ENCODE results near the gene GCSAML.

The GCSAML gene

DNA sequence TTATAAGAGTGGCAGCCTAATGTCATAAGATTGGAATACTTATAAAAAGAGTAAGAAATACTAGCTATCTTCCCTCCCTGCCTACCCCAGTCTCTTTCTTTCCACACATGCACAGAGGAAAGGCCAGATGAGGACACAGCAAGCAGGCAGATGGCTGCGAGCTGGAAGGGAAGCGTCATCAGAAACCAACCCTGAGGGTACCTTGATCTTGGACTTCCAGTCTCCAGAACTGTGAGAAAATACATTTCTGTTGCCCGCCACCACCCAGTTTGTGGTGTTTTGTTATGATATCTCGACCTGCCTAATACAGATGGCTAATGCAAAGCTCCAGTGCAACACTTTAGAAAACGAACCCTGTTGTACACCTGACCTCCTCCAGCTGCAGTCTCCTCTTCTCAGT is 10.4 kb upstream of the GCSAML start:
- no peak for DNase-seq (ENCODE audit: insufficient read length)

DNA sequence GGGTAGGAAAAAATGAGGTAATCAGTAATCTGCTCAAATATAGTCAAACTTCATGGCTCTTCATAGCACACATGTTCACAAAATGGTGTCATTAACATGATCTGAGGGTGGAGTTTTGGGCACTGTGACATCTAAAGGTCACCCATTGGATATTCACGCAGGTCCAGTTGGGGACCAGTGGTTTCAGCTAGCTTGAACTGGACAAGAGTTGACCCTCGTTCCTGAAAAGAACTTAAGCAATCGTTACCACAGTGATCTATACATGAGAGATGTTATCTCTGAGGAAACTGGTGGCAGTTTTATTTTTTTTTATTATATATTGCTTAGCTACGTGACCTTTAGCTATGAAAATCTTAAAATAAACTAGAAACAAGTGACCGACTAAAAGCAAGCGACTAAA is 9.7 kb upstream of the GCSAML start:
- FAIRE-seq (no peak), DNase-seq (ENCODE audit: insufficient read length) (no peak)
- no peak for TF ChIP-seq POLR2A (IDR thresholded peaks at IDR 0.05; ENCODE audit: low read depth, low read length)
- TF ChIP-seq POLR2AphosphoS5 (IDR thresholded peaks at IDR 0.05; ENCODE audit: low read depth, low read length): no peak
- no peak for TF ChIP-seq TAF1 (IDR thresholded peaks at IDR 0.05; ENCODE audit: borderline replicate concordance, low read depth, low read length)

More for the DNA sequence above, 10.4 kb upstream of the GCSAML start:
- TF ChIP-seq POLR2AphosphoS5 (IDR thresholded peaks at IDR 0.05; ENCODE audit: low read depth, low read length): no peak
- TF ChIP-seq TAF1 (IDR thresholded peaks at IDR 0.05; ENCODE audit: borderline replicate concordance, low read depth, low read length): no peak
- TF ChIP-seq POLR2A (IDR thresholded peaks at IDR 0.05; ENCODE audit: low read depth, low read length): no peak
- no peak for FAIRE-seq

DNA sequence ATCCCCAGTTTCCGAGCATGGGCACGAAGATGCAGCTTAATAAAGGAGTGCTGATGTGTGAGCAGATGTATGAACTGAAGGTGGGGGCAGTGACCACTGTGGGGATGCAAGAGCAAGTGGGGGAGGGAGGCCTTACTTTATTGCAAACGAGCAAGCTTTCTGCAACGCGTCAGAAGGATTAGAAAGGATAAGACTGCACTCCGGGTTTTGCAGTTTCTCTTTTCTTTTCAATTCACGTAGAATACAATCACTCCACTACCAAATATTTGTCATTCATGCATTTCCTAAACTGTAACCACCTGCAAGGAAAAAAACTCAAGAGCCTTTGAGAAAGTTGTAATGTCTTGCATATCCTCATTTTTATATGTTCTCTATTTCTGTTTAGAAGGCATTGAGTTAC is 8.4 kb upstream of the GCSAML start:
- TF ChIP-seq POLR2A (IDR thresholded peaks at IDR 0.05; ENCODE audit: low read depth, low read length) (no peak), POLR2AphosphoS5 (IDR thresholded peaks at IDR 0.05; ENCODE audit: low read depth, low read length) (no peak), TAF1 (IDR thresholded peaks at IDR 0.05; ENCODE audit: borderline replicate concordance, low read depth, low read length) (no peak)
- DNase-seq (ENCODE audit: insufficient read length) (no peak), FAIRE-seq (no peak)

DNA sequence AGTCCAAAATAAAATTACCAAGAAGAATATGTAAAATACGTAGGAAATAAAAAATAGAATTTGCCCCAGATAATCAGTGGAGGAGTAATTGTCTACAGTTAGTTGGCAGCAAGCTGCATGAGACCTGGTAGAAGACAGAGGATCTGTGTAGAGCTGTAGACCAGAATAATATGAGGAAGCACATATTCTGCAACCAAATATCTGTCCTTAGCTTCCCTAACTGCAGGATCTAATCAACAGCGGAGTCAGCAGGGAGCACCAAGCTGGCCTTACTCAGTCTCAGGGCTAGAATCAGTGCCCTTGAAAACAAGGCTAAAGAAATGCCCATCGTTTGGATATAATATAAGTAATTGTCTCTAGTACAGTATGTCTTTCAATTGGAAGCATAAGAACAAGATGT is 6.1 kb upstream of the GCSAML start:
- no peak for FAIRE-seq
- TF ChIP-seq POLR2AphosphoS5 (IDR thresholded peaks at IDR 0.05; ENCODE audit: low read depth, low read length) (no peak), TAF1 (IDR thresholded peaks at IDR 0.05; ENCODE audit: borderline replicate concordance, low read depth, low read length) (no peak), POLR2A (IDR thresholded peaks at IDR 0.05; ENCODE audit: low read depth, low read length) (no peak)
- no peak for DNase-seq (ENCODE audit: insufficient read length)

DNA sequence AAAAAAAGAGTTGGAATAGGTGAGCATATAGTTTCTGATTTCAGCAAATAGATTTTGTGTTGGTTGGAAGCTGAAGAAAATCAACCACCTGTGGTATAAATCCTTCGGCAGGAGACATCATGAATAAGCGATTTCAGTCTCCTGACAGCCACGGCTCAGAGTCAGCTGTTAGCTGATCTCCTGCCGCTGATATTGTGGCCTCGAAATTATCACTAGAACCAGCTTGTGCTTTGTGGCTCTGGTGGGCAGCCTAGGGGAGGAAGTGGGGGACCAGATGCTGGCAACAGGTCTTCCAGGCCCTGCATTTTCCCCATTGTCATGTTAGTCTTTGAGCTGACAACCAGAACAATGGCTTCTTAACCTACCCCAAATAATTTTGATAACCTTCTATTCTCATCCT is 842 bp upstream of the GCSAML start:
- DNase-seq (ENCODE audit: insufficient read length) (no peak), FAIRE-seq (no peak)

DNA sequence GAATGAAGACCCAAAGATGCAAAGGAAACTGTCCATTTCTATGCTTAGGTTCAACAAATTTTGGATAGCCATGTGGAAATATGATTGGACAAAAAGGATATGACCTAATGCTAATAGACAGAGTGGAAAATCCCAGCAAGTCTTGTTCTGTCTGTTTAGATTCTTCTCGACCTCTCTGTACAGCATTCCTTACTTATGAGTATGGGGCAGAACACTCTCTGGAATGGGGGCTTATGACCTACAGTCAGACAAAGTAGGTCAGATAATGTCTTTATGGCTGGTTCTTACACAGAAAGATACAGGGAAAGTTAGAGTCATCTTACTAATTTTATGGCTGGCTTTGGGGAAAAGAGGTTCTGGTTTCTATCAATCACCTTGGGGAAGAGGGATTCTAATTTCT is 2.8 kb downstream of the GCSAML start:
- TF ChIP-seq POLR2A (IDR thresholded peaks at IDR 0.05; ENCODE audit: low read depth, low read length): no peak
- TF ChIP-seq TAF1 (IDR thresholded peaks at IDR 0.05; ENCODE audit: borderline replicate concordance, low read depth, low read length): no peak
- TF ChIP-seq POLR2AphosphoS5 (IDR thresholded peaks at IDR 0.05; ENCODE audit: low read depth, low read length): no peak
- DNase-seq (ENCODE audit: insufficient read length) (no peak), FAIRE-seq (no peak)

More for the DNA sequence above, 842 bp upstream of the GCSAML start:
- no peak for TF ChIP-seq POLR2A (IDR thresholded peaks at IDR 0.05; ENCODE audit: low read depth, low read length)
- no peak for TF ChIP-seq POLR2AphosphoS5 (IDR thresholded peaks at IDR 0.05; ENCODE audit: low read depth, low read length)
- no peak for TF ChIP-seq TAF1 (IDR thresholded peaks at IDR 0.05; ENCODE audit: borderline replicate concordance, low read depth, low read length)

DNA sequence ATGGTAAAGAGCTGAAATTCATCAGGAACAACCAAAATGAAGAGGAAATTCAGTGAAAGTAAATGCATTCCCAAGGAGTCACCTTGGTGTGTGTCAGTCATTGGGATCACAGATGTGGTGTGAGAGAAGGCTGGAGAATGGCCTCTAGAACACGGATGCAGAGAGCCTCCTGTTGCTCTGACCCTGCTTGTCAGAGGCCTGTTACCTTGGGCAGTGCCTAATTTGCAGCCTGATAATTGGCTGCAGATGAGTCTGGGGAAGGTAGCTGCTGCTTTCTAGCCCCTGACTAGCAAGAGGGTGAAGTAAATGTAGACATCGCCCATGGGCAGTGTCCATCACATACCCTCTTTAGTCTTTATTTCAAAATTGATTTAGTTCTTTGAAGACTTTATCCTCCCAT is 3.3 kb downstream of the GCSAML start:
- FAIRE-seq (no peak), DNase-seq (ENCODE audit: insufficient read length) (no peak)
- TF ChIP-seq POLR2AphosphoS5 (IDR thresholded peaks at IDR 0.05; ENCODE audit: low read depth, low read length) (no peak), TAF1 (IDR thresholded peaks at IDR 0.05; ENCODE audit: borderline replicate concordance, low read depth, low read length) (no peak)

DNA sequence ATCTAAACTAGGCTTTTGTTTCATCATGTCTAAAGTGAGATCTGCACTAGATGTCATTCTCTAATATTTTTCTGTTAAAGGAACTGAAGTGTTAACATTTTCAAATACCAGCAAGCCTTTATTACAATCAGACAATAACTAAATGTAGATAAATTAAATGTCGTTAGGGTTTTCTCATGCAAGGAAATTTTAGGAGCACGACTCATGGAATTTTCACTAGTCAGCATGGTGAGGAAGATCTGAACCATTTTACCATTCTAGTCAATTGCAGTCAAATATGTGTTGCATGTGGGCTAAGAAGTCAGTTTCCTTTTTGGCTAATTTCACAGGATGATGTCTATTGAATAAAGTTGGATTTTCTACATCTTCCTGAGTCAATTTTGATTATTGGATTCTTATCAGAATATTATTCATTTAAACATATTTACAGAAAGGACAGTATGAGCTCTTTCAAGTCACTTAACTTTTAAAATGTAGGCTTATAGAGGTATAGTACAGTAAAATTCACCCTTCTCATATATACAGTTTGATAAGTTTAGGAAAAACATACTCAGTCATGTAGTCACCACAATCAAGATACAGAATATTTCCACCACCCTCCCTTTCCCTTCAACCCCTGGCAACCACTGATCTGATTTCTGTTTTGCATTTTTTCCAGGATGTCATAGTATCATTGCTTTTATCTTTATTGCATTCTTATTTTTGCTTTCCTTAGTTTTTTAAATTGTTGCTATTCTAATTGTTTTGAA is 9.2 kb downstream of the GCSAML start:
- no peak for TF ChIP-seq POLR2A (IDR thresholded peaks at IDR 0.05; ENCODE audit: low read depth, low read length)
- TF ChIP-seq TAF1 (IDR thresholded peaks at IDR 0.05; ENCODE audit: borderline replicate concordance, low read depth, low read length): no peak
- TF ChIP-seq POLR2AphosphoS5 (IDR thresholded peaks at IDR 0.05; ENCODE audit: low read depth, low read length): no peak
- DNase-seq (ENCODE audit: insufficient read length): no peak
- no peak for FAIRE-seq

DNA sequence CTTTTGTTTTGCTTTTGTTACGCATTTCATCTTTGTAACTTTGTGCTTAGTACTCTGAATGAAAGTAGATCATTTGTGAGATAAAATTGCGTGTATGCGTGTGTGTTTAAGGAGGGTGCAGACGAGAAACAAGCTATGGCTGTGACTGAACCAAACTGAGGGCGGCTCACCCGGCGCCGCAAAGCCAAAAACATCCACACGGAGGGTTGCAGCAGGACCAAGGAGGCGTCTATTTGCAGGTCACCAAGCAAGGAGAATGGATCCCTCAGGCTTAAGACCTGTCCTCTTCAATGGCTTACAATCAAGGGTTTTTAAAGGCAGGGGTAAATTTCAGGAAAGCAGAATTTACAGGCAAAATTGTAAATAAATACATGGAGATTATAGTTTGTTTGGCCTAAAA is 12.8 kb downstream of the GCSAML start:
- FAIRE-seq: no peak
- TF ChIP-seq POLR2AphosphoS5 (IDR thresholded peaks at IDR 0.05; ENCODE audit: low read depth, low read length) (no peak), TAF1 (IDR thresholded peaks at IDR 0.05; ENCODE audit: borderline replicate concordance, low read depth, low read length) (no peak), POLR2A (IDR thresholded peaks at IDR 0.05; ENCODE audit: low read depth, low read length) (no peak)
- no peak for DNase-seq (ENCODE audit: insufficient read length)

DNA sequence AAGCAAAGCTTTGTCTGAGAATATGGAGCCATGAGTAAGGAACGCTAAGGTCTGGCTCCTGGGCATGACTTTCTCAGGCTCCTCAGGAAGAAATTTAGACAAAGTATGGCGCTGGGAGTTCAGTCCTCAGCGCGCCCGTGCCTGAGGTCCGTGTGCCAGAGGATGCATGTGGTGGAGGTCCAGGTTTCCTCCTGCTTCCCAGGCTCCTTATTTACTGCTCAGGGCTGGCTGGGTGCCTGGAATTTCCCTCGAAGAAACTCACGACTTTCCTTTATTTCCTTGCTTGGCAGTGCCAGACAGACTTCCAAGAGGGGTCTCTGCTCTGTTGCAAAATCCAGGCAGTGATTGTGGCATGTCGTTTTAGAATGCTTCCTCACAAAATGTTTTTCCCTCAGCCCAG is 13.3 kb downstream of the GCSAML start:
- TF ChIP-seq POLR2A (IDR thresholded peaks at IDR 0.05; ENCODE audit: low read depth, low read length): no peak
- TF ChIP-seq TAF1 (IDR thresholded peaks at IDR 0.05; ENCODE audit: borderline replicate concordance, low read depth, low read length): no peak
- no peak for TF ChIP-seq POLR2AphosphoS5 (IDR thresholded peaks at IDR 0.05; ENCODE audit: low read depth, low read length)
- FAIRE-seq: no peak

DNA sequence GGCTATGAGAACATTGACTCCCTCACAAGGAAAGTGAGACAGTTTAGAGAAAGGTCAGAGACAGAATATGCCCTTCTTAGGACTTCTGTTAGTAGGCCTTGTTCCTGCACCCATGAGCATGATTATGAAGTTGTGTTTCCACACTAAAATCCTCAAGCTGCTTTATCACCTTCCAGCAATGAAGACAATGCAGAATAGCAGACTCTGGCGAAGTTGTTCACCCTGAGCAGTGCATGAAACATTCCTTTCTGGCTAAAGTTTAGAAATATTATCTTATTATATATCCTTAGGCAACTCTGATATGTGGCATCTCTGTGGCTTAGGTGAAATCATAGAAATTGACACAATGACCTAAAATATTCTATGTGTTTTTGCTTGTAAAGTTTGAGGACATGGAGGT is 25.3 kb downstream of the GCSAML start:
- DNase-seq (ENCODE audit: insufficient read length) (no peak), FAIRE-seq (no peak)
- TF ChIP-seq TAF1 (IDR thresholded peaks at IDR 0.05; ENCODE audit: borderline replicate concordance, low read depth, low read length): no peak
- no peak for TF ChIP-seq POLR2AphosphoS5 (IDR thresholded peaks at IDR 0.05; ENCODE audit: low read depth, low read length)
- no peak for TF ChIP-seq POLR2A (IDR thresholded peaks at IDR 0.05; ENCODE audit: low read depth, low read length)

More for the DNA sequence above, 13.3 kb downstream of the GCSAML start:
- DNase-seq (ENCODE audit: insufficient read length): no peak

DNA sequence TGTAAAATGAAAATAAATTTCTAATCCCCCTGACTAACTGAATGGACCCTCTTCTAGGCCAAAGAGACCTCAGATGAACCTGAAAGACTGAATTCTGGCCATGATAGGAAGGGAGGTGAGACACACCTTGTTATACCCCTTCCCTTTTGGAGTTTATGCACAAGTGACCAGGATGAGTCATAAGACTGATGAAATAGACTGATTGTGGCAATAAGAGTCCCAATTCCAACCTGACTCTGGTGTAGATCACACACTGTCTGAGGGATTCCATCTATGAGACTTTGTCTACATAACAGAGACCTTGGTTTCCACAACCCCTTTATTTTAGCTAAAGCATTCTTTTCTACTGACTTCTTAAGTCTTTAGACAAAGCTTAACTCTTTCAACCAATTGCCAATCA is 25.7 kb downstream of the GCSAML start:
- FAIRE-seq: no peak
- TF ChIP-seq POLR2A (IDR thresholded peaks at IDR 0.05; ENCODE audit: low read depth, low read length) (no peak), TAF1 (IDR thresholded peaks at IDR 0.05; ENCODE audit: borderline replicate concordance, low read depth, low read length) (no peak), POLR2AphosphoS5 (IDR thresholded peaks at IDR 0.05; ENCODE audit: low read depth, low read length) (no peak)
- DNase-seq (ENCODE audit: insufficient read length): no peak
